ENCODE results near the gene PYGB.
A peak's percentile ranks its signal among the peaks of the same experiment; 100 is the strongest.

Gene PYGB

DNA sequence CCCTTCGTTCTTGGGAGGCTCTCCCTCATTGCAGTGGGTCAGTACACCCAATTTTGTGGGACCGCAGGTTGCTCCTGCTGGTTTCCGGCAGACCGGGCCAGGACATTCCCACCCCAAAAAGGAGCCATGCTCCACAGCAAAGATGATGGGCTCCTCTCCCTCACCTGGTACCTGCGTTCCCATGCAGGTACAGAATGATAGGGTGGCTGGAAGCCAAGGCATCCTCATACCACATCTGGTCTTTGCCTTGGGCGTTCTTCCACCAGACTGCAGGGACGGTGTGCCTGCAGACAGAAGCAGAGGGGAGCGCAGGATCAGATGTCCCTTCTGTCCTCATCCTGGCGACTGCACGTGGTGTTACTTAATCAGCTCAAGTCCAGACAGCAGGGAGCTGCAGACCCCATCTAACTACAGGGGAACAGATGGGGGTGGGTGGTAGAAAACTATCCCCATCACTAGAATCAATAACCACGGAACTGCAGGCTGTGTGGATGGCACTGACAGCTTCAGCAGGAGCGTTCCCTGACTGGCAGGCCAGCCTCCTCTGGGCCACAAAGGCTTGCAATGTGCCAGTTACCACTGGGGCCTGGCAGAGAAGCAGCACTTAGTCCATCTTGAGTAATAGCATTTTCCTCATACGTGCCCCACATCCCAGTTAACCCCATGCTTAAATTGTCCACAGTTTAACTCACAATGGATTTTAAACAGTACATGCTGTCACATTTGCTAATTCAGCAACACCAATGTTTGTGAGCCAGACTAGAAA is 72.3 kb downstream of the PYGB start:
- H2AFZ ChIP-seq (ENCODE audit: low read length), result no peak overlapping the region
- no CpG with 5 or more reads among the region's 13 CpGs for WGBS, 2 donors (ENCODE audit: extremely low coverage in 2 of 2, insufficient read length in 2 of 2, insufficient replicate concordance in 1 of 2)
- no peak overlapping the region for H3K4me2 ChIP-seq (ENCODE audit: insufficient read depth, low read length, poor library complexity, severe bottlenecking)

DNA sequence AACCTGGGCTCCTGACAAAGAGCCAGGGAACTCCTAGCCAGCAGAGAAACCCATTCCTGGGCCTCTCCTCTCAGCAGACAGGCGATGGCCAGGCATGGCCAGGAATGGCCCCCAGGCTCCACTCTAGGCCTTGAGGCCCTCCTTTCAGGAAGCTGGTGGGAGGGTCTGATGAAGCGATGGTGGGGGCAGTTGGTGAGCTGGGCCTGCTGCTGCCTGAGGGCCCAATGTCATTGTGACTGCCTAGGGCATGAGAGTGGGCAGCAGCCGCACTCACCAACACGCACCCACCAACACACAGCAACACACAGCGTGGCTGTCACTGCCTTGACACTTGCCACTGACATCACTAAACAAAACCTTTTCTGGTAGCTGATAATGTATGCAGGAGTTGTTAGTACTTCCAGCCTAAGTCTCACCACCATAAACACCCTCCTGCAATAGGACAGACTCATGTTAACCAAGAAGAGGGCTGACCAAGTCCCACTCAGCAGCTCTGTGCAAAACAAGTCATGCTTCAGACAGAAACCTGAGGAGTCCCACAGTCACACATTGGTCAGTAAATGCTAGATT is 73.5 kb downstream of the PYGB start:
- H3K9ac ChIP-seq (ENCODE audit: low read depth, low read length, poor library complexity), result peak overlapping the region; percentile 15
- H3K79me1 ChIP-seq (ENCODE audit: low read depth, low read length), result peaks cover 6% of the 10 kb centered on the region
- H3K4ac ChIP-seq (ENCODE audit: low read length), result peak overlapping the region; percentile 28
- peaks cover 0 to 3% of the 10 kb centered on the region in 2 donors for H3K4me1 ChIP-seq (ENCODE audit: control insufficient read depth in 2 of 2, insufficient read depth in 1 of 2, low read depth in 1 of 2, low read length in 2 of 2)
- H3K4me2 ChIP-seq (ENCODE audit: insufficient read depth, low read length, poor library complexity, severe bottlenecking), result no peak overlapping the region
- H3K27ac ChIP-seq (replicated peaks; ENCODE audit: low read length), result no peak overlapping the region
- peak overlapping the region; percentile 23 for H3K14ac ChIP-seq (ENCODE audit: low read length)
- H2BK15ac ChIP-seq (ENCODE audit: low read length), result no peak overlapping the region
- H4K8ac ChIP-seq (ENCODE audit: low read depth, low read length), result peak overlapping the region; percentile 99
- H3K23ac ChIP-seq (ENCODE audit: low read depth, low read length, poor library complexity), result peak overlapping the region; percentile 74
- H3K18ac ChIP-seq (ENCODE audit: low read length), result peak overlapping the region; percentile 77
- no peak overlapping the region for H2AK5ac ChIP-seq (ENCODE audit: low read depth, low read length)
- H3K36me3 ChIP-seq (replicated peaks in 1 of 2; ENCODE audit: control insufficient read depth in 2 of 2, insufficient read depth in 2 of 2, low read length in 2 of 2), result peaks cover 14 to 39% of the 10 kb centered on the region in 2 donors
- no peak overlapping the region for H3K4me3 ChIP-seq (ENCODE audit: low read length in 2 of 2)
- H4K91ac ChIP-seq (ENCODE audit: low read depth, low read length, poor library complexity), result no peak overlapping the region
- H2BK120ac ChIP-seq (ENCODE audit: low read depth, low read length), result no peak overlapping the region
- WGBS, 2 donors (ENCODE audit: extremely low coverage in 2 of 2, insufficient read length in 2 of 2, insufficient replicate concordance in 1 of 2), result no CpG with 5 or more reads among the region's 5 CpGs
- H3K9me3 ChIP-seq (replicated peaks in 1 of 2; ENCODE audit: control insufficient read depth in 2 of 2, insufficient read depth in 1 of 2, low read depth in 1 of 2, low read length in 2 of 2), result no peaks in the 10 kb centered on the region
- no peak overlapping the region for H2AFZ ChIP-seq (ENCODE audit: low read length)
- DNase-seq (ENCODE audit: low spot score), result no peak
- H2BK5ac ChIP-seq (ENCODE audit: low read length), result no peak overlapping the region
- no peak overlapping the region for H2BK12ac ChIP-seq (ENCODE audit: low read length)
- H3K27me3 ChIP-seq (ENCODE audit: control insufficient read depth in 3 of 3, insufficient read depth in 3 of 3, low read depth in 1 of 3, low read length in 3 of 3), result peaks cover 0 to 2% (median 0%) of the 10 kb centered on the region in 3 experiments

More for the DNA sequence above, 72.3 kb downstream of the PYGB start:
- Histone ChIP-seq H4K91ac (ENCODE audit: low read depth, low read length, poor library complexity) (no peak overlapping the region), H2BK15ac (ENCODE audit: low read length) (no peak overlapping the region), H2AK5ac (ENCODE audit: low read depth, low read length) (no peak overlapping the region), H3K23ac (ENCODE audit: low read depth, low read length, poor library complexity) (no peak overlapping the region), H2BK12ac (ENCODE audit: low read length) (no peak overlapping the region), H3K14ac (ENCODE audit: low read length) (no peak overlapping the region), H4K8ac (ENCODE audit: low read depth, low read length) (no peak overlapping the region), H3K79me1 (ENCODE audit: low read depth, low read length) (peaks cover 4% of the 10 kb centered on the region), H3K36me3 (replicated peaks in 1 of 2; ENCODE audit: control insufficient read depth in 2 of 2, insufficient read depth in 2 of 2, low read length in 2 of 2) (peaks cover 14 to 42% of the 10 kb centered on the region in 2 donors), H3K9ac (ENCODE audit: low read depth, low read length, poor library complexity) (no peak overlapping the region), H3K4me1 (ENCODE audit: control insufficient read depth in 2 of 2, insufficient read depth in 1 of 2, low read depth in 1 of 2, low read length in 2 of 2) (peaks cover 0 to 3% of the 10 kb centered on the region in 2 donors), H3K4ac (ENCODE audit: low read length) (no peak overlapping the region), H3K9me3 (replicated peaks in 1 of 2; ENCODE audit: control insufficient read depth in 2 of 2, insufficient read depth in 1 of 2, low read depth in 1 of 2, low read length in 2 of 2) (no peaks in the 10 kb centered on the region), H3K18ac (ENCODE audit: low read length) (no peak overlapping the region), H3K27ac (replicated peaks; ENCODE audit: low read length) (no peak overlapping the region), H3K27me3 (ENCODE audit: control insufficient read depth in 3 of 3, insufficient read depth in 3 of 3, low read depth in 1 of 3, low read length in 3 of 3) (peaks cover 0 to 2% (median 0%) of the 10 kb centered on the region in 3 experiments), H2BK120ac (ENCODE audit: low read depth, low read length) (no peak overlapping the region), H2BK5ac (ENCODE audit: low read length) (no peak overlapping the region), H3K4me3 (ENCODE audit: low read length in 2 of 2) (no peak overlapping the region)
- DNase-seq (ENCODE audit: low spot score), result no peak

DNA sequence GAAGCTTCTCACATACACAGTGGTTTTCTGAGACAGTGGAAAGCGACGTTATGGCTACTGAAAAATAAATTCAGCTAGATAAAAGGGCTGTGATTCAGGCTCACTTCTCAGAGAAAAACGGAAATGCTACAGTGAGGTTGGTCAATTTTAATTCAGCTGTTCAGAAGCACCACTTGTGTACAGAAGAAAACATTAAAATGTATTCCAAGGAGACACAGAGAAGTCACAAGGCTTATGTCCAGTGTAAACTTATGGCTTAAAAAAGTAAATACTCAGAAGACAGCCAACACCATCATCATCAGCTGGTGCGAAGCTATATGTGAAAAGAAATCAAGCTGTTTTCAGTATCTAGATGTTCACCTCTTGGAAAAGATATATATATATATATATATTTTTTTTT is 74.1 kb downstream of the PYGB start:
- peaks cover 0 to 3% of the 10 kb centered on the region in 2 donors for H3K4me1 ChIP-seq (ENCODE audit: control insufficient read depth in 2 of 2, insufficient read depth in 1 of 2, low read depth in 1 of 2, low read length in 2 of 2)
- H3K23ac ChIP-seq (ENCODE audit: low read depth, low read length, poor library complexity), result no peak overlapping the region
- no peak overlapping the region for H2BK120ac ChIP-seq (ENCODE audit: low read depth, low read length)
- H3K36me3 ChIP-seq (replicated peaks in 1 of 2; ENCODE audit: control insufficient read depth in 2 of 2, insufficient read depth in 2 of 2, low read length in 2 of 2), result peaks cover 11 to 32% of the 10 kb centered on the region in 2 donors
- H2AK5ac ChIP-seq (ENCODE audit: low read depth, low read length), result no peak overlapping the region
- H2AFZ ChIP-seq (ENCODE audit: low read length), result no peak overlapping the region
- peaks cover 0 to 2% (median 0%) of the 10 kb centered on the region in 3 experiments for H3K27me3 ChIP-seq (ENCODE audit: control insufficient read depth in 3 of 3, insufficient read depth in 3 of 3, low read depth in 1 of 3, low read length in 3 of 3)
- H4K91ac ChIP-seq (ENCODE audit: low read depth, low read length, poor library complexity), result no peak overlapping the region
- no peak overlapping the region for H4K8ac ChIP-seq (ENCODE audit: low read depth, low read length)
- H2BK12ac ChIP-seq (ENCODE audit: low read length), result no peak overlapping the region
- no peak overlapping the region for H3K27ac ChIP-seq (replicated peaks; ENCODE audit: low read length)
- H2BK15ac ChIP-seq (ENCODE audit: low read length), result no peak overlapping the region
- no peak overlapping the region for H3K18ac ChIP-seq (ENCODE audit: low read length)
- no peak overlapping the region for H3K14ac ChIP-seq (ENCODE audit: low read length)
- no peak overlapping the region for H2BK5ac ChIP-seq (ENCODE audit: low read length)
- H3K4ac ChIP-seq (ENCODE audit: low read length), result no peak overlapping the region
- H3K4me3 ChIP-seq (ENCODE audit: low read length in 2 of 2), result no peak overlapping the region
- no peak for DNase-seq (ENCODE audit: low spot score)
- no peaks in the 10 kb centered on the region for H3K9me3 ChIP-seq (replicated peaks in 1 of 2; ENCODE audit: control insufficient read depth in 2 of 2, insufficient read depth in 1 of 2, low read depth in 1 of 2, low read length in 2 of 2)
- H3K4me2 ChIP-seq (ENCODE audit: insufficient read depth, low read length, poor library complexity, severe bottlenecking), result no peak overlapping the region
- peaks cover 6% of the 10 kb centered on the region for H3K79me1 ChIP-seq (ENCODE audit: low read depth, low read length)
- no peak overlapping the region for H3K9ac ChIP-seq (ENCODE audit: low read depth, low read length, poor library complexity)
- no CpG with 5 or more reads among the region's 4 CpGs for WGBS, 2 donors (ENCODE audit: extremely low coverage in 2 of 2, insufficient read length in 2 of 2, insufficient replicate concordance in 1 of 2)

DNA sequence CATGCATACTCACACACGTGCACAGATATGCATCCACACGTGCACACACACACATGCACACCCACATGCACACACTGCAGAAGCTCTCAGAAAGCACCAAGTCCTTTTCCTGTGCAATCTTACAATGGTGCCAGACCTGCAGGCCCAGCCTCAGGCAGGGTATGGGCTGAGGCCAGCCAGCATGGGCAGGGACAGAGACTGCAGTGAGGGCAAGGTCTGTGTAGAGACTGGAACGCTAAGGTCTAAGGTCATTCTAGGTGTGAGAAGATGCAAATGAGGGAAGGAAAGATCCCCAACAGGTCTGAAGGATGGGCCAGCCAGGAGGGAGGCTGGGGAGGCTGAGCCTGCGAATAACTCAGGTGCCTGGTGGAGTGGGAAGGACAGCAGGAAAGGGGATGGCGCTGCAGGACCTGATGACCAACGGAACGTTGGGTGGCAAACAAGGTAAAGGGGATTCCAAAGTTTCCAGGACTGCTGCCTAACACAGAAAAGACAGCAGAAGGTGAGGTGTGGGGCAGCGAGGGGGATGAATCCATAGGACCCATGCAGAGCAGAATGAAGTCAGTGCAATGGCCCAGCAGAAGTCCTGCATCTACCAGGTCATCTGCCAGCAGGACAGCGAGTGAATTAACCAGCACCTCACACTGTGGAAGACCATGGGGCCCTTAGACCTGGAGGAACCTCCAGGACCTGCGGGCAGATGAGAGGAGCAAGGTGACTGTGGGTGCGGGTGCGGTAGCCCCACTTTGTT is 75.8 kb downstream of the PYGB start:
- Histone ChIP-seq H2BK15ac (ENCODE audit: low read length) (no peak overlapping the region), H2AFZ (ENCODE audit: low read length) (no peak overlapping the region), H2AK5ac (ENCODE audit: low read depth, low read length) (no peak overlapping the region), H3K4me3 (ENCODE audit: low read length in 2 of 2) (no peak overlapping the region), H4K8ac (ENCODE audit: low read depth, low read length) (no peak overlapping the region), H2BK120ac (ENCODE audit: low read depth, low read length) (no peak overlapping the region), H3K9me3 (replicated peaks in 1 of 2; ENCODE audit: control insufficient read depth in 2 of 2, insufficient read depth in 1 of 2, low read depth in 1 of 2, low read length in 2 of 2) (peaks cover 0 to under 1% of the 10 kb centered on the region in 2 donors), H3K9ac (ENCODE audit: low read depth, low read length, poor library complexity) (no peak overlapping the region), H3K23ac (ENCODE audit: low read depth, low read length, poor library complexity) (peak overlapping the region; percentile 3), H3K14ac (ENCODE audit: low read length) (peak overlapping the region; percentile 0), H3K4me1 (ENCODE audit: control insufficient read depth in 2 of 2, insufficient read depth in 1 of 2, low read depth in 1 of 2, low read length in 2 of 2) (peaks cover 0 to under 1% of the 10 kb centered on the region in 2 donors), H3K27me3 (ENCODE audit: control insufficient read depth in 3 of 3, insufficient read depth in 3 of 3, low read depth in 1 of 3, low read length in 3 of 3) (peaks cover 0 to 2% (median 0%) of the 10 kb centered on the region in 3 experiments), H3K4me2 (ENCODE audit: insufficient read depth, low read length, poor library complexity, severe bottlenecking) (no peak overlapping the region), H2BK5ac (ENCODE audit: low read length) (no peak overlapping the region), H3K36me3 (replicated peaks in 1 of 2; ENCODE audit: control insufficient read depth in 2 of 2, insufficient read depth in 2 of 2, low read length in 2 of 2) (peaks cover 9 to 32% of the 10 kb centered on the region in 2 donors), H4K91ac (ENCODE audit: low read depth, low read length, poor library complexity) (no peak overlapping the region), H3K18ac (ENCODE audit: low read length) (no peak overlapping the region), H3K4ac (ENCODE audit: low read length) (no peak overlapping the region), H2BK12ac (ENCODE audit: low read length) (no peak overlapping the region), H3K27ac (replicated peaks; ENCODE audit: low read length) (no peak overlapping the region), H3K79me1 (ENCODE audit: low read depth, low read length) (peaks cover 6% of the 10 kb centered on the region)
- no CpG with 5 or more reads among the region's 12 CpGs for WGBS, 2 donors (ENCODE audit: extremely low coverage in 2 of 2, insufficient read length in 2 of 2, insufficient replicate concordance in 1 of 2)
- DNase-seq (ENCODE audit: low spot score), result no peak

Data from neuronal stem cell (in vitro differentiated cells).